GM21576 (cell line): Measurements from ENCODE around the gene RASSF3.
"Not testable (repeated sequence)": the region's sequence is repeated elsewhere in the genome, so short reads cannot be mapped to it uniquely, and the experiment has no call there.

ENCODE experiments used
- ATAC-seq: cut with Tn5 transposase; IDR thresholded peaks from one replicate; pipeline ENCODE4 v1.9.1; 2021; ENCODE audit warnings: mild to moderate bottlenecking, moderate library complexity; ENCODE audit not compliant: unreplicated experiment

Gene RASSF3

DNA sequence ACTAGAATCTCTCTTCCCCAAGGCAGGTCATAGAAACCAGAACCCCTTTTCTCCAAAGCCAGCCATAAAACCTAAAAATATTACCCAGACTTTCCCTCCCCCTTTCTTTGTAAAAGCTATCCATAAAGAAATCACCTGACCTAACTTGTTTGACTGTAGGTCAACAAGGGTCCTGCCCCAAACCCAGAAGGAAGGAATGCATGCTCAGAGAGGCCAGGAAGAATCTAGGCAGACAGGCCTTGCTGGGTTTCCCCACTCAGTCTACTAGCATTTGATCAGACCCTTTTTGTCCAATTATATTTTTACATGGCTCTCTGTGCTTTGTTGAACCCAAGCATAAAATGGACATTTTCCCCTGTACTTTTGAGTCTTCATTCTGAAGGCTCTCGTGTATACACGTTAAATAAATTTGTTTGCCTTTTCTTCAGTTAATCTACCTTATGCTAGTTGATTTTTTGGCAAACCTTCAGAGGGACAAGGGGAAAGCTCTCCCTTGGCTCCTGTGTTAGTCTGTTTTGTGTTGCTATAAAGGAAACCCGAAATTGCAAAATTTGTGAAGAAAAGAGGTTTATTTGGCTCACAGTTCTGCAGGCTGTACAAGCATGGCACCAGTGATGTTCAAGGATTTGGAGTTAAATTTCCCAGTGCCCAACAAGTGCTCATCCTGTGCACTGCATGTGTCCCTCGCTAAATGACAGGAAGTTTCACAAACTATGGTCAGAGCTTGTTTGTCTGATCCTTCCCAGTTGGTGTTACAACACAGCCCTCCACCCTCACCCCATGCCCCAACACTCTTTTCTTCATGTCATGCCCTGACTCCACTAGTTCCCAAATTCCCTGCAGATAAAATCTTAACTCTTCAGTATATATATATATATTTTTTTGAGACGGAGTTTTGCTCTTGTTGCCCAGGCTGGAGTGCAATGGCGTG, 14.2 kb upstream of the RASSF3 start:
- no peak for ATAC-seq

DNA sequence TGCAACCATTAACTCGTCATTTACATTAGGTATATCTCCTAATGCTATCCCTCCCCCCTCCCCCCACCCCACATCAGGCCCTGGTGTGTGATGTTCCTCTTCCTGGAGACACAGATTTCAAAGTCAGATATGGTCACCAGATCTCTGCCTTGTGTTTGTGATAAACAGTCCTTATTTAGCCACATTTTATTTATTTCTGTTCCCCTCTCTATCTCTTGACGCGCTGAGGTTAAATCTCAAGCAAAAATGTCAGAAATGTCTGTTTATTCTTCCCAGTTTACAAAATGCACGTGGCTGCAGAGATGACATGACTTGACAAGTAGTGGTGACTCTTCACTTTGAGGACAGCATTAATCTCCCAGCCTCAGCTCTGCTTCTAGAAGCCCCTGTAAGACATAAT, 11.5 kb upstream of the RASSF3 start:
- ATAC-seq: no peak

DNA sequence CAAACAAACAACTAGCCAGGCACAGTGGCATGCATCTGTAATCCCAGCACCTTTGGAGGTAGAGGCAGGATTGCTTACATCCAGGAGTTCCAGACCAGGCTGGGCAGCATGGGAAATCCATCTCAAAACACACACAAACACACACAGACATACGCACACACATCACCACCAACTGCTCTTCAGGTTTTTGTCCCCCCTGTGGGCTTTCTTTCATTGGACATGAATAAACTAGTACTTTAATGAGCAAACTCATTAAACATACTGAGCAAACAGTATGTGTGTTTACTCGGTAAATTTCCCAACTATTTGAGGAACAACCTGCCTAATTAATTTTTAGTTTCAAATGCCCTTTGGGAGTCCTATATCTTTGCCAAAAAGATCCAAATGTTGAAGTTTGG, 10.1 kb upstream of the RASSF3 start:
- ATAC-seq: no peak

DNA sequence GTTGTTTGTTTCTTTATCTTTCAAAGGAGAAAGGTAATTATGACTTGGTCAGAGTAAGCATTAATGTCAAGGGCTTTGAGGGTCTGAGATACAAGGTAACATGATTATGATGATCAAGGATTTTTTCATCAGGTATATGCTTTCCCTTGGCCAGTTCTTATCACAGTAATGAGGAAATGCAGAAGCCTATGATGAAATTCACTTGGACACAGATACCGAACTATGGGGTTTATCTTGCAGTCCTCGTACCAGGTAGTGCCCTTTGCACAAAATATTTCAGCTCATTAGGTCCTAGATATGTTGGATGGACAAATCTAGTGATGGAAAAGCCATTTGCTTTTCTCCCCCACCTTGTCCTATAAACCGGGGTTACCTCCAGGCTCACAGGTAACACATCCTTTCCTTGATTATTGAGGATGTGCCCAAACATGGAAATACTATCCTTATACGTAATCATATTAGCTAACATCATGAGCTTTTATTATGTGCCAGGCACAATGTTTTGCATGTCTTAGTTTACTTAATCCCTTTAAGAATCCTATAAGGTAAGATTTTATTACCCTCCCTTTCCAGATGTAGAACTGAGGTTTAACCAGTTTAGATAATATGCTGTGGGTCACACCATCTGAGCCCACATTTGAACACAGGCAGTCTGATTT, 7.0 kb upstream of the RASSF3 start:
- no peak for ATAC-seq

DNA sequence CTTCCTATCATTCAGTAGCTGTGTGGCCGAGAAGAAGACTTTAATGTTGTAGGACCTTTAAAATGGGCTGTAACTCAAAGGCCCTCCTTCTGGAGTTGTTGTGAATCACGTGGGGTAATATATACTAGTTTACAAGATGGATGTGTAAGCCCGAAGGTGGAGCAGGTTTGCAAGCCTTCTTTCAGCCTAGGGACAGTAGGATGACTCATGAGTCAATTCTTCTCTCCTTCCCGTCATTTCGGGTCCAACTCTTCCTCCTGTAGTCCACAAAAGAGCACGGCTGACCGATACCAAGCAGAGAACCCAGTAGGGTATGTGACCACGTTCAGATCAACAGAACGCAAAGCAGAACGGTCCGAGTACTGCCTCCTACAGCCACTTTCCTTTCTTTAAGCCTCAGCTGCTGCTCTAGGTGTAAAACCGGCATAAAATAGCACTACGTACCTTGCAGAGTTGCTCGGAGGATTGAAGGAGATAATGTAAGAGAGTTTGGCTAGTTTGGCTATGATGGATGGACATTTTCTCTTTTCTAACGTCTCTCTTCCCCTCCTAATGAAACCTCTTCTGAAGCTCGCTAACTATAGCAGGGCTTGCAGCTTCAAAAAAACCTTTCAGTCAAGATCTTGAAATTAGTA, 1.3 kb upstream of the RASSF3 start:
- ATAC-seq: peak; percentile 30

DNA sequence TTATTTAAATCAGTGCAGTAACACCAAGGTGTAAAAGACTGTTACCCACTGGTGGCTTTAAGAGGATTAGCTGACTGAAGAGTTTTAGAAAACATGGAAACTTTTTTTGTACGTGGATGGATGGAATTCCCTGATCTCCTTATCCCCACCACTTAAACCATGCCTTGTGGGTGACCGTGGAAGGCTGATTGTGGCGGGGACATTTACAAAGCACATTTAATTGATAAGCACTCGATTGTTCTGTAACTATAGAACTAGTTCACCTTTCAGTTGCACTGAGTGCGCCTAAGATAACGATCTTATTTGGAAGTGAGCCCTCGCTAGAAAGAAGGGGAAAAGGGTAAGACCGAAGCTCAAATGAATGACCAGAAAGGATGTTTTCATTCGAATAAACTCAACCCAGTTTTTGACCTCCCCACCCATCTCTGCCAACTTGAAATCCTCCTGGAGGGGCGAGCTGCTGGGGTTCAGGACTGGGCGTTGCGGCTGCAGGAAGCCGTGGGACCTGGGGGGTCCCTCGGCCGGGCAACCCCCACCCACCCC, 688 bp upstream of the RASSF3 start:
- no peak for ATAC-seq

DNA sequence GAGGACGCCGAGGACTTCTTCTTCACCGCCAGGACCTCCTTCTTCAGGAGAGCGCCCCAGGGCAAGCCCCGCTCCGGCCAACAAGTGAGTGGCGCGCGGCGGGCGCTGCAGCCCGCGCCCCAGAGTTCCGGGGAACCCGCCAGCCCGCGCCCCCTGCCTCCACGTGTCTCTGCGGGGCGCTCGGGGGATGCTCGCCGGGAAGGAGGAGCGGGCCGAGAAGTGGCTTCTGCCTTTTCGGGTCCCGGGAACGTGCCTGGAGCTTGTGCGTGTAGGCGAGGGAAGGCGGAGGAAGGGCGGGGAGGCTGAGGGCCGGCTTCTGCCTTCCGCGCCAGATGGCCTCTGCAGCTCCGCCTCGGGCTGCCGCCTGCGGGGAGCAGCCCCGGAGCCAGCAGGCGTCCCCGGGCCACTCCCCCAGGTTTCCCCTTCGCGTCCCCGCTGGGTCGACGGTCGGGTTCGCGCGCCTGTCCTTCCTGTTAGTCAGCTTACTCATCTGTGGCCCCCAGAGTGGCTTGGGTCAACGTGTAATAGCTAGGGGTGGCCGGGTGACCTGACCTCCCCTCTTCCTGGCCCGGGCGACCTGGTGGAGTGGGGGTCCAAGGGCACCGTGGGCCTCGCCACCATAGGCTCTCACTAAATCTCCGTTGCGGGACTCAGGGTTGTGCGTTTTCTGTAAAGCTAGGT, 505 bp downstream of the RASSF3 start:
- ATAC-seq: peak; percentile 44

DNA sequence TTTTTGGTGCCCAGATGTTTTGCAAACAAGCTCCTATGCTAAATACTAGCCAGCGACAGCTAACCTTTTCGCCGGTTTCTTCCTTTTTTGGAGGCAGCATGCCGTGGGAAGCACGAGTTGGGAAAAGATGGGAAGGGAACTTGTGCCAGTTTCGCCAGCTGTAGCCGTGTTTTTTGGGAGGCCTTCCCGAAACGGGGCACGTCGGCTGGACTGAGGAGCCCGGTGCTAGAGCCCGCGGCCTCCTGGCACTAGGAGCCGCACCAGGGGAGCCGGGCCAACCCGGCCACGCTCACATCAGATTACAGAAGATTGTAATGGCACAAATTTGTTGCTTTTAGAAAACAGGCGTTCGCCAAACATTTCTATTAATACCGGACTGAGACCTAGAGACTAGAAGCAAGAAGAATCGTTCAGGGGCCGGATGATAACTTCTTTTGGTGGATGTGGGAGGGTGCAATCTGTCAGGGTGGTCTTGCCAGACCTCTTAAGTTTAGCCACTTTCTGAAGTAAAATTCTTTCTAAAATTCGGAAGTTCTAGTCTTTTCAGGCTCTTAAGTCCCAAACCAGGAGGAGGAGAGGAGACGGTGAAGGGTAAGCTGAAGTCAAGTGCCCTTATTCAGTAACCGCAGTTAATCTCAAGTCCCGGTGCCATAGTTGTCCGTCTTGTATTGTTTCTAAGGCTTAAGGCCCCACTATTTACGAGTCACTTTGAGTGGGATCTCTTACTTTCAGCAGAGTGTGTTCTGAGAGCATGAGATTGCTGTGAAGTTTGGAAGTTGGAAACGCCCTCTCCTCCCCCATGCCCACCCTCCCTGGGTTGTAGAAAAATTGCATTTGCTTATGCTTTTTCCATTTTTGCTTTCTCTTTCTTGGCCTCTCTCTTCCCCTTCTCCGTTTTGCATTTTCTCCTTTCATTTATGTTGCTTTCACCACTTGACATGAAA, 1.3 kb downstream of the RASSF3 start:
- ATAC-seq: no peak

DNA sequence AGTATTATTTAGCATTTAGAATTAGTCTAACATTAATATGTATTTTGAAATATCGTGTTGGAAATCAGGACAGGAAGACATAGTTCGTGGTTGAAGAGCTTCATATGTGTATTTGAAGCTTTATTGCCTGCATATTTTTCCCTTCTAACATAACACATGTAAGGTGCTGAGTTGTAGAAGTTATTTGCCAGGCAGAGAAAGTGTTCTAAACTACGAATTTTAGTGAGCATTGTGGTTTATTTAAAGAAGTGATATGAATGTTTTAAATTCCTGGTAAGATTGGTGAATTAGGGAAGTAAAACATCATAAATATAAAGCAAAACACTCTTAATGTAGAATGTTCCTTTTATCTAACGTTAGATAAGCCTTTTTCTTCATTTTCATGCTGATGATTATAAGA, 2.5 kb downstream of the RASSF3 start:
- ATAC-seq: no peak

DNA sequence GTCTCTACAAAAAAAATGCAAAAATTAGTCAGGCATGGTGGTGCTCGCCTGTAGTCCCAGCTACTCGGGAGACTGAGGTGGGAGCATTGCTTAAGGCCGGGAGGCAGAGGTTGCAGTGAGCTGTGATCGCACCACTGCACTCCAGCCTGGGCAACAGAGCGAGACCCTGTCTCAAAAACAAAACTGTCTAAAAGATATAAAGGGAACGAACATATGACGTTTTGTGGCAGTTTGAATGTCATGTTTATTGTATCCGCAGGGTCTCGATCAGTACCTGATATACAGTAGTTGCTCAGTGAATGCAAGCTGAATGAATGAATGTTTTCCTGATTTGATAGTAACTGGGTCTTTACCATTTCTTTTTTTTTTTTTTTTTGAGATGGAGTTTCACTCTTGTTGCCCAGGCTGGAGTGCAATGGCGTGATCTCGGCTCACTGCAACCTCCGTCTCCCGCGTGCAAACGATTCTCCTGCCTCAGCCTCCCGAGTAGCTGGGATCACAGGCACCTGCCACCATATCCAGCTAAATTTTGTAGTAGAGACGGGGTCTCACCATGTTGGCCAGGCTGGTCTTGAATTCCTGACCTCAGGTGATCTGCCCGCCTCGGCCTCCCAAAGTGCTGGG, 3.6 kb downstream of the RASSF3 start:
- not testable (repeated sequence) for ATAC-seq

DNA sequence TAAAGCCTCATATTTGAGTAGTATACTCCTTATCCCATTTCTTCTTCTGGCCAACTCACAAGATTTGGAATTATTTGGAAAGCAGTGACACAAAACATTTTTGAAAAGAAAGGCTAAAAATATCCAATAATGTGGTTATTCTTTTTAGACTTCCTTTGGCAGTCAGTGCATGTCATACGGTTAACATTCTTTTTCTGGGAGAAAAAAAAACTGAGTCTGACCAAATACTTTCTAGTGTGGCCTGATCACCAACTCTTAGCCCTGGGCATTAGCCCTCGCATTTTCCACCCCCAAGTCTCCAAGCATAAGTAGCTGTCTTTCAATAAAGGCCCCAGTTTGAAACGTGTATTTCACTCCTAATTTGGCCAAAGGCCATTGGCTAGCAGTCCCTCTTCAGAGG, 5.9 kb downstream of the RASSF3 start:
- no peak for ATAC-seq

DNA sequence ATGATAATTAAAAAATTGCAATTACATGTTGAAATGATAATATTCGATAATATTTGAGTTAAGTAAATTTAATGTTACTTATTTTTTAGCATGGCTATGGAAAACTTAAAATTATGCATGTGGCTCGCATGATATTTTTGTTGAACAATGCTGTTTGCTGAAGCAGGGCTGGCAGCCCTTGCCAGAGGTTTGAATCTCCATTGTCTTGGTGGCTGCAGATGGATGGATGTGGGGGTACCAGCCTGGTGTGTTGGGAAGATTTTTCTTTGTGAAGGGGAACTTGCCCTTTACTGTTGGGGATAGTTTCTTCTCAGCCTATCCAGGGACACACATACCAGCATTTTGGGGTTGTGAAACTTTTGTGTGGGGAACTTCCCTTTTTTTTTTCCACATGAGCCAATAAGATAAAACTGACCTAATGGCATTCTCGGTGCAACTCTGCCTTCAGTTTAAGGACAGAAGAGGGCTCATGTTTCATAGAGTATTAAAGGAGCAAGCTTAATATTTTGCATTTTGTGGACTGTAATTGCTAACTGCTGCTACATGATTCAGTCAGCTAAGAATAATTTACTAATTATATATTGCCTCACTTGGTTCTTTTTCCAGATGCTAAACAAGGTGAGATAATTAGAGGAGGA, 8.8 kb downstream of the RASSF3 start:
- ATAC-seq: peak; percentile 45

DNA sequence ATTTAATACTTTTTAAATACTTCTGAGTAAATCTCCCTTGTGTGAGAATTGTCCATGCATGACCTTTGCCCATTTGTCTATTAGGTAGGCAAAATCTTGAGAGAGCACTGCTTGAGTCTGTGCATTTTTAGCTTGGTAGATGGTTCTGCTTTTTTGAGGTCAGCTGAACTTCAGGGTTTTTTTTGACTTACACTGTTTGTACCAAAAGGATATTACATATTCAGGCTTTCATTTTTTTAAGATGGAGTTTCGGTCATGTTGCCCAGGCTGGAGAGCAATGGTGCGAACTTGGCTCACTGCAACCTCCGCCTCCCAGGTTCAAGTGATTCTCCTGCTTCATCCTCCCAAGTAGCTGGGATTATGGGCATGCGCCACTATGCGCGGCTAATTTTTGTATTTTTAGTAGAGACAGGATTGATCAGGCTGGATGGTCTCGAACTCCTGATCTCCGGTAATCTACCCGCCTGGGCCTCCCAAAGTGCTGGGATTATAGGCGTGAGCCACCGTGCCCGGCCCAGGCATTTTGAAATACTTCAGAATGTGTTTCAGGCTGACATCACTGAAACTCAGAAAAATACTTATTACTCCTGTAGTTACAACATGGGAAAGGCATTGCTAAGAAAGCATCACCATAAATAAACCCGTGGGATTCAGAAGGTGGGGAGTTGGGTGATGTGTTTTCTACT, 11.1 kb downstream of the RASSF3 start:
- ATAC-seq: peak; percentile 74

DNA sequence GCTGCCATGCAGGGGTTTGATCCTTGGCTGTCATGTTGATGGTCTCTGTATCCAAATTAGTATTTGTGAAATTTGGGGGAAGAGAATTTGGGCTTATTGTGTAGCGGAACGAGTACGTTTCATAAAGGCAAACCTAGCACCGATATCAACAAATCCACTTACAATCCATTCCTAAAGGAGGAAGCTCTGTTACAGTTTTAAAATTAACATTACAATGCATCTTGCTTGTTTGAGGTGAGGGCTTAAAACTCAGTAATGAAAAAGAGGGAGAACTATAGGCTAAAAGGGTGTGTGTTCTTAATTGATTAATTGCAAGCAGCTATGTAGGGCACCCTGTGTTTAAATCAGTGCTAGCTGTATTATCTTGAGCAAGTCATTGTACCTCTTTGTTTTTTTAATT, 13.7 kb downstream of the RASSF3 start:
- ATAC-seq: no peak

DNA sequence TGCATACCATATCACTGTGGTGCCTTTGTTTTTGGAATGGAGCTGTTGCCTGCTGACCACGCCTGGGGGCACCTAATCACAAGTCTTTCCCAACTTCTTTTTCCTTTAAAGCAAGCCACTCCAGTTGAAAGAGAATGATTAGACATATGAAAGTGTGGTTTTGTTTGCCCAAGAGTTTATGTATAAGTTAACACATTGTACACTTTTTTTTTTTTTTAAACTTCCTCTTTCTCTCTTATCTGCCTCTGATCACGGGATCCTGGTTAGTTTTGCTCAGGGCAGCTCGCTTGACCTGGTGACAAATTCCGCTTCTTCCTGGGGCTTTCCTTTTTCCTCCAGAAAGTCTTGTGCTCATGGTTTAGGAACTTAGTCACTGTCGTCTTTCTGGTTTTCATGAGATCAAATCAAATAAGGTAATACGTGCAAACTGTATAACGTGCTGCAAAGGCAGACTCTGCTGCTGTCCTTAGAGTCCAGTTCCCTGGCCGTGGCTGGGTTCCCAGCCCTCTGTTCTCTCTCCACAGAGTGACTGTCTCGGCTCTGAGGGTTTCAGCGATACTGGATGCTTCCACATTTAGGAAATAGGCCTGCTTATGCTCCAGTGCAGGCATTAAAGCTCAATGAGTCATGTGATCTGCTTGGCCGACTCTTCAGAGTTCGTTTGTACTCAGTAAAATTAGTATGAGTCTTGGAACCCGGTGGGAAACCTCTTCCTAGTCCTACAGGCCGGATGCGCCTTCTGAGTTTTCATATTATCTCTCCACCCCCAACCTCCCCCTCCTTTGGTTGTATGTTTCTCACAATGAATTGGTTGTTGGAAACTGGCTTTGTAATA, 15.2 kb downstream of the RASSF3 start:
- peak; percentile 43 for ATAC-seq

DNA sequence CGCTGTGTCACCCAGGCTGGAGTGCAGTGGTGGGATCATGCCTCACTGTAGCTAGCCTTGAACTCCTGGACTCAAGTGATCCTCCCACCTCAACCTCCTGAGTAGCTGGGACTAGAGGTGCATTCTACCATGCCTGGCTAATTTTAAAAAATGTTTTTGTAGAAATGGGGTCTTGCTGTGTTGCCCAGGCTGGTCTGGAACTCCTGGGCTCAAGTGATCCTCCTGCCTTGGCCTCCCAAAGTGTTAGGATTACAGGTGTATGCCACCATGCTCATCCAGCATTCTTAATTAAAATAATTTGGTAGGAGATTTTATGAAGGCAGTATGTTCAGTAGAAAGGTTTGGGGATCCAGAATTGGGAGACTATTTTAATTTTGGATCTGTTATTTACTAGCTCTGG, 16.3 kb downstream of the RASSF3 start:
- ATAC-seq: not testable (repeated sequence)

DNA sequence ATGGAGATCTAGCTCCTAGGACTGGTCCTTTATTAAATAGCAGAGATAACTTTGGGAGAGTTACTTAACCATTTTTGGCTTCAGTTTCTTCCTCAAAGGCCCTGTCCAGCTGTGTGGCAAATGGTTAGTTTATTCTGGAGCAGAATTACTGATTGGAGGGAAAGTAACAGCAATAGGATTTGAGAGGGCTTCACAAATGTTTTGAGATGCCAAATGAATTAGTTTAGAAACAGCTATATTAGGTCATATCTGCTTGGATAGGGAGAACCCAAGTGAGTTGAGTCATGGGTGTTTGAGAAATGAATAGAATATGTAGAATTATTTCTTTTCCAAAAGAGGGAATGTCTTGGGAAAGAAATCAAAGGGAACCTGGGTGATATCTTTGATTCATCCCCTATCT, 17.5 kb downstream of the RASSF3 start:
- ATAC-seq: no peak
